SKM-1 (cell line): ENCODE data around the gene TRIM40.

Experiments
- DNase-seq: peaks from one replicate; lab custom pipeline; 2025; ENCODE audit not compliant: unreplicated experiment; lab: John Stamatoyannopoulos, UW

Gene TRIM40

GRCh38 chr6:30135757-30136156 lies at the start of gene TRIM40:
Gene TRIM40 (plus strand): TSS chr6:30136140. CDS start chr6:30137037, 897 bp downstream.
- DNase-seq = no peak

- DNase-seq = no peak
These were observed 48.1 kb upstream of the TRIM40 start for GRCh38 chr6:30087876-30088275.

- no peak for DNase-seq
These were observed 44.2 kb upstream of the TRIM40 start for GRCh38 chr6:30091577-30092381.

- no peak for DNase-seq
These were observed 42.9 kb upstream of the TRIM40 start for GRCh38 chr6:30092852-30093543.

GRCh38 chr6:30093951-30094661 lies 41.8 kb upstream of the TRIM40 start:
- DNase-seq = no peak

GRCh38 chr6:30096829-30097228 lies 39.1 kb upstream of the TRIM40 start:
- no peak for DNase-seq

GRCh38 chr6:30097902-30098768 lies 37.8 kb upstream of the TRIM40 start:
- no peak for DNase-seq

- DNase-seq = no peak
These were observed 35.8 kb upstream of the TRIM40 start for GRCh38 chr6:30100154-30100553.

GRCh38 chr6:30100585-30101443 lies 35.1 kb upstream of the TRIM40 start:
- no peak for DNase-seq

GRCh38 chr6:30101444-30102413 lies 34.2 kb upstream of the TRIM40 start:
- DNase-seq = peak; percentile 7

- peak; percentile 19 for DNase-seq
These were observed 33.4 kb upstream of the TRIM40 start for GRCh38 chr6:30102414-30102969.

- DNase-seq = peak; percentile 64
These were observed 32.7 kb upstream of the TRIM40 start for GRCh38 chr6:30102970-30103871.

- no peak for DNase-seq
These were observed 32.1 kb upstream of the TRIM40 start for GRCh38 chr6:30103872-30104179.

- no peak for DNase-seq
These were observed 31.3 kb upstream of the TRIM40 start for GRCh38 chr6:30104661-30105060.

- no peak for DNase-seq
These were observed 24.6 kb upstream of the TRIM40 start for GRCh38 chr6:30111266-30111856.

- no peak for DNase-seq
These were observed 23.4 kb upstream of the TRIM40 start for GRCh38 chr6:30112402-30112994.
